NCI-H82 treated with DMSO at 0.1 percent for 48 hours (cell line): Measurements from ENCODE around the gene CCDC70.
"Not testable (repeated sequence)": the region's sequence is repeated elsewhere in the genome, so short reads cannot be mapped to it uniquely, and the experiment has no call there.

ENCODE experiments used
- DNase-seq: peaks from one replicate; lab custom pipeline; 2025; ENCODE audit not compliant: unreplicated experiment; lab: John Stamatoyannopoulos, UW

The CCDC70 gene

GRCh38 chr13:51905787-51906186 lies 44.0 kb downstream of the CCDC70 start:
- DNase-seq: no peak

GRCh38 chr13:51906581-51906980 lies 44.8 kb downstream of the CCDC70 start:
- DNase-seq: no peak

- DNase-seq: no peak
These were observed 45.4 kb downstream of the CCDC70 start for GRCh38 chr13:51907040-51907732.

- not testable (repeated sequence) for DNase-seq
These were observed 47.5 kb downstream of the CCDC70 start for GRCh38 chr13:51909265-51909664.

GRCh38 chr13:51910508-51910907 lies 48.7 kb downstream of the CCDC70 start:
- DNase-seq: no peak

- DNase-seq: no peak
These were observed 50.3 kb downstream of the CCDC70 start for GRCh38 chr13:51912091-51912490.

GRCh38 chr13:51912511-51913225 lies 50.9 kb downstream of the CCDC70 start:
- DNase-seq: no peak

GRCh38 chr13:51913421-51914136 lies 51.8 kb downstream of the CCDC70 start:
- no peak for DNase-seq

GRCh38 chr13:51914137-51914493 lies 52.3 kb downstream of the CCDC70 start:
- DNase-seq: no peak
